ENCODE results near the gene PPP6R2. TPM values are rescaled to one million over a fixed set of nuclear protein-coding genes. Genes with fewer than 3 reads are reported as not detected.
"Not testable (repeated sequence)": the region's sequence is repeated elsewhere in the genome, so short reads cannot be mapped to it uniquely, and the experiment has no call there.

PPP6R2 gene
- total RNA-seq, 2 donors from 2014 or later: 35.3 to 36.0 TPM

- no peak for DNase-seq (ENCODE audit: low spot score)
- intact Hi-C loops (cut with DNase I): no loop called here
Observed at GRCh38 chr22:50414476-50415248, 71.5 kb downstream of the PPP6R2 start.

- no peak for DNase-seq (ENCODE audit: low spot score)
- intact Hi-C loops (cut with DNase I): no loop called here
Observed at GRCh38 chr22:50415426-50415825, 72.3 kb downstream of the PPP6R2 start.

GRCh38 chr22:50416996-50417395, 73.9 kb downstream of the PPP6R2 start:
- intact Hi-C loops (cut with DNase I): no loop called here
- no peak for DNase-seq (ENCODE audit: low spot score)

- intact Hi-C loops (cut with DNase I): no loop called here
- DNase-seq (ENCODE audit: low spot score): no peak
Observed at GRCh38 chr22:50417411-50418210, 74.5 kb downstream of the PPP6R2 start.

GRCh38 chr22:50418624-50419023, 75.5 kb downstream of the PPP6R2 start:
- intact Hi-C loops (cut with DNase I): no loop called here
- no peak for DNase-seq (ENCODE audit: low spot score)

GRCh38 chr22:50419116-50419515, 76.0 kb downstream of the PPP6R2 start:
- intact Hi-C loops (cut with DNase I): no loop called here
- no peak for DNase-seq (ENCODE audit: low spot score)

- no peak for DNase-seq (ENCODE audit: low spot score)
- intact Hi-C loops (cut with DNase I): no loop called here
Observed at GRCh38 chr22:50420015-50420414, 76.9 kb downstream of the PPP6R2 start.

GRCh38 chr22:50420581-50420980, 77.5 kb downstream of the PPP6R2 start:
- intact Hi-C loops (cut with DNase I): no loop called here
- no peak for DNase-seq (ENCODE audit: low spot score)

GRCh38 chr22:50422046-50422445, 78.9 kb downstream of the PPP6R2 start:
- DNase-seq (ENCODE audit: low spot score): no peak
- intact Hi-C loops (cut with DNase I): no loop called here

GRCh38 chr22:50422961-50423815, 80.1 kb downstream of the PPP6R2 start:
- peak; percentile 79 for DNase-seq (ENCODE audit: low spot score)
- intact Hi-C loops (cut with DNase I): no loop called here

- DNase-seq (ENCODE audit: low spot score): no peak
- intact Hi-C loops (cut with DNase I): loop anchor here in 1 of 2 donors (2.0 kb wide), 1 partner anchor 41 kb away; no protein-coding TSS in a partner anchor
Observed at GRCh38 chr22:50423956-50424355, 80.8 kb downstream of the PPP6R2 start.

GRCh38 chr22:50425179-50425916, 82.2 kb downstream of the PPP6R2 start:
- intact Hi-C loops (cut with DNase I): loop anchor here in 1 of 2 donors (2.0 kb wide), 1 partner anchor 39 kb away; no protein-coding TSS in a partner anchor
- no peak for DNase-seq (ENCODE audit: low spot score)

- intact Hi-C loops (cut with DNase I): no loop called here
- peak; percentile 76 for DNase-seq (ENCODE audit: low spot score)
Observed at GRCh38 chr22:50432131-50432876, 89.2 kb downstream of the PPP6R2 start.

GRCh38 chr22:50432877-50433510, 89.9 kb downstream of the PPP6R2 start:
- peak; percentile 59 for DNase-seq (ENCODE audit: low spot score)
- intact Hi-C loops (cut with DNase I): not testable (repeated sequence)

- intact Hi-C loops (cut with DNase I): no loop called here
- peak; percentile 81 for DNase-seq (ENCODE audit: low spot score)
Observed at GRCh38 chr22:50434849-50435248, 91.7 kb downstream of the PPP6R2 start.

- peak; percentile 66 for DNase-seq (ENCODE audit: low spot score)
- intact Hi-C loops (cut with DNase I): no loop called here
Observed at GRCh38 chr22:50435291-50436014, 92.3 kb downstream of the PPP6R2 start.

All from posterior vena cava (tissue), 2 donors.